Mesodermal cell (in vitro differentiated cells): ENCODE results near the gene ACTR8. TPM values are rescaled to one million over a fixed set of nuclear protein-coding genes. Genes with fewer than 3 reads are reported as not detected.
A peak's percentile ranks its signal among the peaks of the same experiment; 100 is the strongest.
"Not testable (repeated sequence)": the region's sequence is repeated elsewhere in the genome, so short reads cannot be mapped to it uniquely, and the experiment has no call there.

Source experiments
- H3K27ac ChIP-seq: 2 replicates; pipeline ENCODE4 v1.7.0; 2013; ENCODE audit warnings: mild to moderate bottlenecking, low read depth, low read length, moderate library complexity; ENCODE audit not compliant: severe bottlenecking
- H3K36me3 ChIP-seq: 2 replicates; pipeline ENCODE4 v1.7.1; 2013; ENCODE audit warnings: mild to moderate bottlenecking, low read length, moderate library complexity; ENCODE audit not compliant: control insufficient read depth, insufficient read depth
- H3K4me1 ChIP-seq: one replicate; pipeline ENCODE4 v1.7.1; 2013; ENCODE audit warnings: mild to moderate bottlenecking, low read length; ENCODE audit not compliant: insufficient read depth, control insufficient read depth, poor library complexity, severe bottlenecking
- H3K4me3 ChIP-seq: 2 replicates; pipeline ENCODE4 v1.7.0; 2013; ENCODE audit warnings: low read length, control low read depth, mild to moderate bottlenecking; ENCODE audit not compliant: insufficient read depth, poor library complexity, severe bottlenecking; ENCODE audit errors: extremely low read depth
- H3K9me3 ChIP-seq: 2 replicates; pipeline ENCODE4 v1.7.1; 2013; ENCODE audit warnings: mild to moderate bottlenecking, low read length, moderate library complexity; ENCODE audit not compliant: control insufficient read depth
- WGBS, 2 experiments: methylation state at CpG; one replicate each; pipeline ENCODE4 v1.1.5; 2013; ENCODE audit warnings: missing lambda C conversion rate in 2 of 2; ENCODE audit not compliant: insufficient coverage in 2 of 2; 5-methylcytosine and 5-hydroxymethylcytosine counted together
- polyA plus RNA-seq, 2 experiments: library from polyadenylated mRNA; stranded (reverse); fragments of 50-300 nt; gene quantifications; one replicate each; pipeline ENCODE4 v1.2.3, GENCODE V29; 2013

Gene ACTR8
- polyA plus RNA-seq (2013, experiment 1 of 2) = 40.4 TPM
- 34.1 TPM for polyA plus RNA-seq (2013, experiment 2 of 2)

- Histone ChIP-seq H3K9me3 (no peaks in the 10 kb centered on the region), H3K4me1 (peaks cover 13% of the 10 kb centered on the region), H3K27ac (peak within 1 kb of the TSS; percentile 95), H3K36me3 (peaks cover 63% of the 10 kb centered on the region), H3K4me3 (peak within 1 kb of the TSS; percentile 83)
- 3% methylated on average over 36 to 37 of the region's 65 CpGs for WGBS, 2 experiments
Observed at GRCh38 chr3:53881691-53882593, at the start of gene ACTR8. Gene ACTR8 (minus strand): TSS chr3:53882152. CDS start chr3:53882101, 51 bp downstream.

- H3K27ac ChIP-seq, H3K4me1 ChIP-seq, H3K9me3 ChIP-seq, H3K36me3 ChIP-seq, H3K4me3 ChIP-seq: not testable (repeated sequence)
- 85 to 89% methylated on average over 11 to 13 of the region's 30 CpGs for WGBS, 2 experiments
Observed at GRCh38 chr3:53927208-53927872, 45.4 kb upstream of the ACTR8 start.

DNA sequence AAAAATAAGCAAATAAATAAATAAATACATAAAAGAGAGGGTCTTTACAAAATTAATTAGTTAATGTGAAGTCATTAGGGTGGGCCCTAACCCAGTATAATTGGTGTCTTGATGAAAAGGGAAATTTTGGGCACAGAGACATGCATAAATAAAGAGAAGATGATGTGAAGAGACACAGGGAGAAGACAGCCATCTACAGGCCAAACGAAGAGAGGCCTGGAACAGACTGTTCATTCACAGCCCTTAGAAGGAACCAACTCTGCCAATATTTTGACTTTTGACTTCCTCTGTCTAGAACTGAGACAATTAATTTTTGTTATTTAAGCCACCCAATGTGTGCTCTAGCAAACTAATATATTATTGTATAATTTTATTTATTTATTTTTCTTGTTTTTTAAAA lies 39.3 kb upstream of the ACTR8 start:
- Histone ChIP-seq H3K36me3 (no peaks in the 10 kb centered on the region), H3K27ac (no peak overlapping the region), H3K4me1 (no peaks in the 10 kb centered on the region), H3K9me3 (no peaks in the 10 kb centered on the region), H3K4me3 (no peak overlapping the region)
- 67% methylated on average over 1 of the region's 1 CpG; no CpG with 5 or more reads in 1 of the 2 experiments for WGBS, 2 experiments

- Histone ChIP-seq H3K9me3 (no peaks in the 10 kb centered on the region), H3K27ac (no peak overlapping the region), H3K4me3 (no peak overlapping the region), H3K36me3 (no peaks in the 10 kb centered on the region), H3K4me1 (no peaks in the 10 kb centered on the region)
- WGBS, 2 experiments = no CpG with 5 or more reads among the region's 2 CpGs
Observed at GRCh38 chr3:53919741-53920140, 37.8 kb upstream of the ACTR8 start.

DNA sequence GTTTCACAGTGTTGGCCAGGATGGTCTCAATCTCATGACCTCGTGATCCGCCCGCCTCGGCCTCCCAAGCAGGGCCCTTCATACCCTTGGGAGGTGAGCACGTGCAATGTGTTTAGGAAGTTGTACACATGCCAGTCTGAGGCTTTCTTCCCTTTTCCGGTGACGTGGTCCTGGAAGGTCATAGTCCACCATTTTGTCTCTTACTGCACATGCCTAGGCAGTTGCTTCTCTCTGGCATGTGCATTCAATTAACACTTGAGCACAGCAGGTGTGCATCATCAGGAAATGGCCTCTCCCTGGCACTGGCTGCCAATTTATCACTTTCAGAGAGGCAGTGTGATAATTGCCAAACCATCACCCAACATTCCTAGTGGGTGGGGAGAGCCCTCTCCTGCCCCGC lies 31.4 kb upstream of the ACTR8 start:
- no peak overlapping the region for H3K27ac ChIP-seq
- 90 to 97% methylated on average over 7 of the region's 8 CpGs for WGBS, 2 experiments
- no peaks in the 10 kb centered on the region for H3K4me1 ChIP-seq
- H3K9me3 ChIP-seq = no peaks in the 10 kb centered on the region
- no peaks in the 10 kb centered on the region for H3K36me3 ChIP-seq
- H3K4me3 ChIP-seq = no peak overlapping the region

DNA sequence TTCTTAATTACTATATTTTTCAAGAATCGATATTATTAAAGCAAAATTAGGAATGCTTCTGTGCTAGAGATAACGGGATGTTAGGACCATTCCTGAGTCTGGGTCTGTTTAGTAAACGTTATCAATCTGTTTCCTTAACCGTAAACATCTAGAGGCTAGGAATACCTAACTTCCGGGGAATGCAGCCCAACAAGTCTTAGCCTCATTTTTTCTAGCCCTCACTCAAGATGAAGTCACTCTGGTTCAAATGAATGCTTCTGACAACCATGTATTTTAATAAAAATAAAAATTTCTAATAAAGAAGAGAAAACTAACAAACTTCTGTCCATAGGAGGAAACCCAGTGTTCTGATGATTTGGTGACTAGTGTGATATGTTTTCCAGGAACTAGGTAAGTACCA lies 20.8 kb upstream of the ACTR8 start:
- WGBS, 2 experiments = 84% methylated on average over 3 to 4 of the region's 5 CpGs
- Histone ChIP-seq H3K4me3 (no peak overlapping the region), H3K36me3 (no peaks in the 10 kb centered on the region), H3K4me1 (no peaks in the 10 kb centered on the region), H3K9me3 (no peaks in the 10 kb centered on the region), H3K27ac (no peak overlapping the region)

DNA sequence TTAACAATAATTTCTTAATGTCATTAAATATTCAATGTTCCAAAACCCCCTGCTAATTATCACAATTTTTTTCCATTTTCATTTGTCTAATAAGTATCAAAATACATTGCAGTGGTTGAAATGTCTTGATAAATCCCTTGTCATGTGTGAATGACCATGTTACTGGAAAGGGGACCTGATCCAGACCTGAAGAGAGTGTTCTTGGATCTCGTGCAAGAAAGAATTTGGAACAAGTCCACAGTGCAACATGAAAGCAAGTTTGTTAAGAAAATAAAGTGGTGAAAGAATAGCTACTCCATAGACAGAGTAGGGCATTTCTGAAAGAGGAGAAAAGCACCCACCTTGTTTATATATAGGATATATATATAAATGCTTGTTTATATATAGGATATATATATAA lies 20.1 kb upstream of the ACTR8 start:
- no peaks in the 10 kb centered on the region for H3K4me1 ChIP-seq
- no peaks in the 10 kb centered on the region for H3K9me3 ChIP-seq
- 86% methylated on average over 1 of the region's 1 CpG; no CpG with 5 or more reads in 1 of the 2 experiments for WGBS, 2 experiments
- no peak overlapping the region for H3K27ac ChIP-seq
- no peak overlapping the region for H3K4me3 ChIP-seq
- no peaks in the 10 kb centered on the region for H3K36me3 ChIP-seq

GRCh38 chr3:53900666-53901331 lies 18.8 kb upstream of the ACTR8 start:
- Histone ChIP-seq H3K4me3 (no peak overlapping the region), H3K27ac (no peak overlapping the region), H3K9me3 (no peaks in the 10 kb centered on the region), H3K36me3 (no peaks in the 10 kb centered on the region), H3K4me1 (no peaks in the 10 kb centered on the region)
- WGBS, 2 experiments = 80% methylated on average over 1 of the region's 2 CpGs; no CpG with 5 or more reads in 1 of the 2 experiments

DNA sequence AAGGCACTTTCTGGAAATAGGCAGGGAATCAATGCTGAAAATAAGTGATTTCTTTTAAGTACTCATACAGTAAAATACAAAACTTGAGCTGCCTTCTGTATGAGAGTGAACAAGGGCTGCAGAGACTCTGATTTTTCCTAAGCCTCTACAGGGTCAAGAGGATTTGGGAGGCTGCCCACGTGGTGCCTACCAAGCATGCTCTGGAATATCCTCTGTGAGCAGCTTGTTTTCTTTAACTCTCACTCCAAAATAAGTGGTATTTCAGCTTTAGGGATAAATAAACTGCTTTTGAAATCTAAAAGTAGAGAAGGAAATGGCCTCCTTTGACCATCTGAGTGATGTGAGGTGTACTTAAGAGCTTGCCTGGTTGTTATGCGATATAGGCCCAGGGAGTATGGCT lies 17.8 kb upstream of the ACTR8 start:
- no peaks in the 10 kb centered on the region for H3K36me3 ChIP-seq
- H3K4me3 ChIP-seq = no peak overlapping the region
- no peak overlapping the region for H3K27ac ChIP-seq
- WGBS, 2 experiments = 60 to 70% methylated on average over 1 of the region's 2 CpGs
- H3K9me3 ChIP-seq = no peaks in the 10 kb centered on the region
- H3K4me1 ChIP-seq = no peaks in the 10 kb centered on the region

GRCh38 chr3:53892286-53892637 lies 10.3 kb upstream of the ACTR8 start:
- H3K4me1 ChIP-seq = no peaks in the 10 kb centered on the region
- H3K36me3 ChIP-seq = peaks cover 13% of the 10 kb centered on the region
- no peaks in the 10 kb centered on the region for H3K9me3 ChIP-seq
- peak overlapping the region; percentile 94 for H3K27ac ChIP-seq
- peak overlapping the region; percentile 86 for H3K4me3 ChIP-seq
- 65 to 74% methylated on average over 4 of the region's 4 CpGs for WGBS, 2 experiments
